RCC 7860 (cell line): Measurements from ENCODE around the gene SDC4.
A peak's percentile ranks its signal among the peaks of the same experiment; 100 is the strongest.

Experiments used
- DNase-seq: peaks from one replicate; pipeline ENCODE4 v3.0.0-alpha.2; 2015; ENCODE audit warnings: low spot score
- FAIRE-seq: peaks from 2 replicates; lab custom pipeline; 2012; peaks lifted over from hg19 to GRCh38; lab: Jason Lieb, UNC

The SDC4 gene, protein sequence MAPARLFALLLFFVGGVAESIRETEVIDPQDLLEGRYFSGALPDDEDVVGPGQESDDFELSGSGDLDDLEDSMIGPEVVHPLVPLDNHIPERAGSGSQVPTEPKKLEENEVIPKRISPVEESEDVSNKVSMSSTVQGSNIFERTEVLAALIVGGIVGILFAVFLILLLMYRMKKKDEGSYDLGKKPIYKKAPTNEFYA

DNA sequence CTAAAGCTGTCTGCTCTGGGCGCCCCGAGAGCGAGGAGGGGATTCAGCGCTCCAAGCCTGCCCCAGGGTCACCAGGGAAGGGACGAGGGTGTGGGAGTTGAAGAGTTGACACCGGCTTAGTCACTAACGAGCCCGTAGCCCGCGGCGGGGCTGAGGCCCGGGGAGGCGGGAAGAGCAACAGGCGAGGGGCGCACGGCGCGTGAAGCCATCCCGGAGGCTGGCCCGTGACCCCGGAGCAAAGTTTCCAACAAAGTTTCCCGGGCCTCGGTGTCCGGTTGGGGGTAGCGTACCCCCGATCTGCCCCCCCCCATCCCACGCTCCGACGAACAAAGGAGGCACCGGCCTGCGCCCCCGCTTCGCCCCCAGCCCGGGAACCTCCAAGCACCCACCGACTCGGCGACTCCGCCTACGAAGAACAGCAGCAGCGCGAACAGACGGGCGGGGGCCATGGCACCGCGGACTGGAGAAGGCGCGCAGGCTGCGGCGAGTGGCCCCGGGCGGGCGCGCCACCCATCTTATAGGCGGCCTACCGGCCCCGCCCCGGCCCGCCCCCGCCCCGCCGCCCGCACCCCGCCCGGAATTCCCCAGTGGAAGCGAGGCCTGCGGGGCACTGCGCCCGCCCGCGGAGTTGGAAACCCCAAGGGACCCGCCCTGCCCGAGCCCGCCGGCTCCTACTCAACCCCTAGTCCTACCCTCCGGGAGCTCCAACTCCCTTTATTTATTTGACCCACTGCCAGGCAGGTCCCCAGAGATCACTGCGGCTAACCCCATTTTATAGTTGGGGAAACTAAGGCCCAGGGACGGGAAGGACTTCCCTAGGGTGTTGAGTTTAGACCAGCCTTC is at the start of gene SDC4:
TSS of gene SDC4 (minus strand) at position 489 of the 843 bp plus-strand sequence. CDS start at position 449, 40 bp downstream.
- FAIRE-seq (no peak), DNase-seq (peak; percentile 61)

DNA sequence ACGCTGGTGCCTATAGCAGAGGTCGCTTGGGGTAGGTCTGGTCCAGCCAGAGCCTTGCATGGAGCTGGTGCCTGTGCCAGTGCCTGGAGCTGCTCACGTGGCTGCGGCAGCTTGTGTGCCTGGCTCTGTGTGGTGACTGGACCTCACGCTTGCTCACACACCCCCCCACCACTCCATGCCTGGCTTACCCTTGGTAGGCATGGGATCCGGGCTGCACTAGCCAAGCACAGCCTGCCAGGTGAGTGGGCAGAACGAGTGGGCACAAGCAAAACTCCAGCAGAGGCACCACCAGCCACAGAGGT is 46.8 kb upstream of the SDC4 start:
- DNase-seq (no peak), FAIRE-seq (no peak)

DNA sequence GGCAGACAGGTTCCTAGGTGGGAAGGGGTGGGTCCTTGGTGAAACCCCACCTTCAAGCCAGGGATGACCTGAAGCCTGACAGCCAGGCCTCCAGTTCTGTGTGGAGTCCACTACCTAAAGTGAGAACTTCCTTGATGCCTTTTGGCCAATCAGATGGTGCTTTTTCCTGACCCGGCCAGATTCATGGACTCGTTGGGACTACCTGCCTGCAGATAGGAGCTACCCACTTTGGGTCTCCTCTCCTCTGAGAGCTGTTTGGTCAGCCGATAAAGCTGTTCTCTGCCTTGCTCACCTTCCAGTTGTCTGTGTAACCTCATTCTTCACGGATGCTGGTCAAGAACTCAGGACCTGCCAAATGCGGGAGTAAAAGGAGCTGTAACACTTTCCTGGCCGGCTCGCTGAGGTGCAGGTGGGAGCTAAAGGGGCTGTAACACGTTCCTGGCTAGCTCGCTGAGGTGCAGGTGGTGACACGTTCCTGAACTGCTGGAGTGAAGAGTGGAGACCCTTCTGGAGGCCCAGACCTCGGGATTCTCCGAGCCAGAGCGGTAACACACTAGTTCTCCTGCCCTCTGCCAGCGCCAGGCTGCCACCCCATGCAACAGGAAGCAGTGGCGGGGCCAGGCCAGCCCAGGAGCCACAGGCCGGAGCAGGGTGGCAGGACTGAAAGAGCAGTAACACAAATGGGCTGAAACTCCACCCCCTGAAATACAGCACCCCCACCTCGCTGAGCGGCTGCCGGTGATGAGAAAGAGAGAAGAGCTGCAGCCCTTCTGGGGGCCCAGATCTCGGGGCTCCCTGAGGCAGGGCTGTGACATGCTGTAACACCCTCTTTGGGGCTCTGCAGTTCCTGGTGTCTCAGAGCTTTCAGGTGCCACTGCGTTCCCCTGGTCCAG is 46.2 kb upstream of the SDC4 start:
- no peak for DNase-seq
- no peak for FAIRE-seq

DNA sequence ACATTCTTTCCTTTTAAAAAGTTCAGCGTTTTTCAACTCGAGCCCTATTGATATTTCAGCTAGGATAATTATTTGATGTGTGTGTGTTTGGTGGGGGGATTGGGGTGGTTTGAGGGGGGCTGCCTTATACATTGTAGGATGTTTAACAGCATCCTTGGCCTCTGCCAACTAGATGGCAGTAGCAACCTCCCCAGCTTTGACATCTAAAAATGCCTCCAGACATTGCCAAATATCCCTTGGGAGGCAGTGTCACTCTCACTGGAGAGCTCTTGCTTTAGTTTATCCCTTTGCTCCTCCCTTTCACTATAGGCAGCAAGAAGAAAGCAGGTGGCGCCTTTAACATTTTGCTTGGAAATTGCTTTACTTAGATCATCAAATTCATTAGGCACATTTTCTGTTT is 44.5 kb upstream of the SDC4 start:
- no peak for FAIRE-seq
- no peak for DNase-seq

DNA sequence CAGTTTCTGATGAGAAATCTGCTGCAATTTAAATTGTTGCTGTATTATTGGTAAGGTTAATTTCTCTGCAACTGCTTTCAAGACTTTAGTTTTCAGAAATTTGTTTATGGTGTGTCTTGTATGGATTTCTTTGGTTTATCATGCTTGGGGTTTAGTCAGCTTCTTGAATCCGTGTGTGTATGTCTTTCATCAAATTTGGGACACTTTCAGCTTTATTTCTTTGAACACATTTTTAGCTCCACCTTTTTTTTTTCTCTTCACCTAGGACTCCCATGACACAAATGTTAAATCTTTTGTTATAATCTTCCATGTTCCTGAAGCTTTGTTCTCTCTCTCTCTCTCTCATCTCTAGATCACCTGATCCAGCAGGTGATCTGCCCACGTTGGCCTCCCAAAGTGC is 43.3 kb upstream of the SDC4 start:
- no peak for FAIRE-seq

DNA sequence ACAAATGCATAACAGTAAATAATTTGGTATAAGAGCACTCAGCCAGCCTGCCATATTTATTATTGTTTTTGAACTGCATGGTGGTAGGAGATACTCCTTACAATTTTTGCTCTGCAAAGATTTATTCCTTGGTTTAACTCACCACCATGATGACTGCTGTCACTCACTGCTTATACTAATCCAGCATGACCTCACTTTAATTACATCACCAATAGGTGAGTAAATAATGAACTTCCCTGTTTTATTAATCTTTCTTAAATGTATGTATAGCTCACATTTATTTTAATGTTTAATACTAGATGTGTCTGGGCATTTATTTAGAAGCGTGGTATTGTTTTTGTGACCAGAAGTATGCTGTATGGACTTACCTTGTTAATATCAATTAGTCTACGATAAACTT is 42.7 kb upstream of the SDC4 start:
- DNase-seq (no peak), FAIRE-seq (no peak)

More for the DNA sequence above, 43.3 kb upstream of the SDC4 start:
- DNase-seq, result no peak

DNA sequence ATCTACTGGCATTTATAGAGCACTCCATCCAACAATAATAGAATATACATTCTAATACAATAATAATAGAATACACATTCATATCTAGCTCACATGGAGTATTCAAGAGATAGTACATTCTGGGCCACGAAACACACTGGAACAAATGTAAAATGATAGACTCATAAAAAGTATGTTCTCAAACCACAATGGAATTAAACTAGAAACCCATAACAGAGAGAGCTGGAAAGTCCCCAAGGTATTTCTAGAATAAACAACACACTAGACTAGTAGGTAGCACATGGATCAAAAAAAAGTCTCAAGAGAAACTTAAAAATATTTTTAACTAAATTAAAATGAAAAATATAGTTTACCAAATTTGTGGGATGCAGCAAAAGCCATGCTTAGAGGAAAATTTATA is 39.0 kb upstream of the SDC4 start:
- FAIRE-seq, result no peak
- DNase-seq, result no peak

DNA sequence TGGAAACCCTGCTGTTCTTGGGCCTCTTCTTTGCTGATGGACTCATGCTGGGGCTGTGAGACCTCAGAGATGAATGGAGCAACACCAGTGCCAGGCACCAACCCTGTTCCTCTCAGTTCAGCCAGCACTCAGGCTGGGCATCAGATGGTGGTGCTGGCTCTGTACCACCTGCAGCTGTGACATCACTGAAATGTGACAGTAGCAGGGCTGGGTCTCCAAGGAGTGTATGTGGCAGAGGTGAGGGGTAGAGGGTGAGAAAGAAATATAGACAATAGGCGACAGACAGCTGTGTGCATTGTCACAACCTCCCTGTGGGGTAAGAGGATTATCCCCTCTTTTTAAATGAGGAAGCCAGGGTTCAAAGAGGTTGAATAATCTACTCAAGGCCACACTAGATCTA is 30.0 kb upstream of the SDC4 start, which contains the start of gene TP53TG5:
TSS of gene TP53TG5 (minus strand) at position 135 of the 400 bp plus-strand sequence. CDS start at position 46, 89 bp downstream.
- no peak for DNase-seq
- FAIRE-seq, result no peak

DNA sequence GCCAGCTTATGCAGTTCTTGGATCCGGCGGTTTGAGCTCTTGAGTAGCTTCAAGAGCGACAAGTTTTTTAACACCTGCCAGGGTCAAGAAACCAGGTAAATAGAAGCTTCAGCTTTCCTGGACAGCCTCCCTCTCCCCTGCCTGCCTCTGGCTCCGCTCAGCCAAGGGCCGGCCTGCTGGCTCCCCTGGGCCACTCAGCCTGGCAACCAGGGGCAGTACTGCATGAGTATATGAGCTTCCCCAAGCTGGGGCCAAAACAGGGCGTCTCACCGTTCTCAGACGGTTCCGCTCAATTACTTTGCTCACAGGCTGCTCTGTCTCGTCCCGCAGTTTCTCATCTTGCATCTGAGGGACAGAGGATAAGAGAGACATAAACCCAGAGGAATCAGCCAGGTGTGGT is 29.0 kb upstream of the SDC4 start:
- no peak for DNase-seq
- no peak for FAIRE-seq

DNA sequence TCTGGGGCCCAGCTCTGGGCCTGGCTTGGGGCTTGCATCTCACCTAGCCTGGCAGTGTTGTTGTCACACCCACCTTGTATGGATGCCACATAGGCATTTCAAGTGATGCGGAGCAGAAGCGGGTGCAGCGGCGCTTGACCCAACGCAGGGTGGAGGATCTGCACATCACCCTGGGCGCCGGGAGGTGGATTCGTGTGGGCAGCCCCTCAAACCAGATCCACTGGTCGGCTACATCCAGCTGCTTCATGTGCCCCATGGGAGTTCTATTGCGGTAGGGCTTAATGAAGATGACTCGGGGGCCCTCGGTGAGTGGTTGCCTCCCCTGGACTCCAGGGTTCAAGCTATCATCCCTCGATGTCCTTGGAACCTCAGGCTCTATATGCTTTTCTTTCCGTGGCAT is 26.7 kb upstream of the SDC4 start:
- FAIRE-seq (no peak), DNase-seq (no peak)

DNA sequence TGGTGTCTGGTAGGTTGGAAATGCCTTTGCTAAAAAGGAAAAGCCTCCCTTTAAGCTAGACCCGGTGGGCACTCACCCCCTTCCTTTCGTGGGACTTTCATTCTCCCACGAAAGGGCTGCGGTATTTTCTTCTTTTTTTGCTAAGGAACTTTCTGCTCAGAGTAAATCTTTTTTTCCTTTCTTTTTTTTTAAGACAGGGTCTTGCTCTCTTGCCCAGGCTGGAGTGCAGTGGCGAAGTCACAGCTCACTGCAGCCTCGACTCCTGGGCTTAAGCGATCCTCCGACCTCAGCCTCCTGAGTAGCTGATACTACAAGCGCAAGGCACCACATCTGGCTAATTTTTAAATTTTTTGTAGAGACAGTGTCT is 25.9 kb upstream of the SDC4 start:
- no peak for FAIRE-seq

DNA sequence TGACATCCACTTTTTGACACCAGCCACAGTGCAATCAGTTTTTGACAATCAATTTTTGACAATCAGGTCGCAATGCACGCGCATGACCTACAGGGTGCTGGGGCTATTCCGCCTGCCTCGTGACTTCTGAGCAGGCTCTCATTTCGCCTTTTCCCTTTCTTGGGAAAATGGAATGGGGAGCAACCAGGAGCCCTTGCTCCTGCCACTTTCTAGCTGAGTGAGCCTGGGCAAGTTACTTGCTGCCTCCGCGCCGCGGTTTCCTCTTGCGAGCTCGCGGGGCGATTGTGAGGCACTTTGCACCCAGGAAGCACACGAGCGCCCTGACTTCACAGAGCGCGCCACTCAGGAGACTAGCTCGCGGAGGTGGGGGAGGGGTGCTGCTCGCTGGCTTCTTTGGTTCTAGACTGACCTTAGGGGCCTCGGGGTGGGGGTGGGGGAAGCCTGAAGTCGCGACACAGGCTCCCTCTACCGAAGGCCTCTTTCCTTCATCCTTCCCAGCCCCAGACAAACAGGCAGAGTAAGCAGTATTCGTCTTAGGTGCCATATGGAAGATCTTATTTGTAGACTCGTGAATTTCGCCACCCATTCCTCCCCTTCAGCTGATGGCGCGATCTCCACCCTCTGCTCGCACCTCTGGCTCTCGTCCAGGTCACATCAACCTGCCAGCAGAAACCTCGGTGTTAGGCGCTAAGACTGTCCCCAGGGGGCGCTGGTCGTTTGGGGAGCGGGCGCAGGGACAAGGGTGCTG is 25.3 kb upstream of the SDC4 start:
- no peak for FAIRE-seq
- peak; percentile 35 for DNase-seq

More for the DNA sequence above, 25.9 kb upstream of the SDC4 start:
- no peak for DNase-seq

DNA sequence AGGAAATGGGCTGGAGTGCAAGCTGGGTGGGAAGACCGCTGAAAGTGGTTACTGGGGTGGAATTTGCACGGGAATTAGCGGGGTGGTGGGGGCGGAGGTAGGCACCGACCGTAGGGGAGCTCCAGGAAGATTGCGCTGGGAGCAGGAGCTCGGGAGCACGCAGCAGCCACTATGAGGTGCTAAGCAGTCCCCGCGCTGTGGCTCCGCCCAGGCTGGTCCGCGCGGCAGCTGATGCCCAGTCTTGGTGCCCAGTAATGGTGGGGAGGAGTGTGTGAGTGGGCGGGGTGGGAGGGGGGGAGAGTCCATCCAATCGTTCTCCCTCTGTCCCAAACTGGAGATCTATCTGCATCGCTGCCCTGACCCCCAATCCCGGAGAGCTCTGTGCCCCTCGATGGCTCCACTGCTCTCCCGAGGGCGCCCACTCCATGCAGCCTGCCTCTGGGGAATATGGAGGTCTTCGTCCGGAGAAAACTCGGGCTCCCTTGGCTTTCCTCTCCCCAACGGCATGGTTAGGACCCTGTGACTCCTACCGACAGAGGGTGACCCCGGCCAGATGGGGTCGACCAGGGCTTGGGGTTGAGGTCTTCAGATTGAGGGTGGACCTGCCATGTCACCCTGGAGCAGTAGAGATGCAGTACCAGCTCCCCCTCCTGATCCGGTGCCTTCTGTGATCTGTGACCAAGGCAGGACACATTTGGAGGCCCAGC is 24.6 kb upstream of the SDC4 start:
- no peak for DNase-seq
- FAIRE-seq, result no peak

DNA sequence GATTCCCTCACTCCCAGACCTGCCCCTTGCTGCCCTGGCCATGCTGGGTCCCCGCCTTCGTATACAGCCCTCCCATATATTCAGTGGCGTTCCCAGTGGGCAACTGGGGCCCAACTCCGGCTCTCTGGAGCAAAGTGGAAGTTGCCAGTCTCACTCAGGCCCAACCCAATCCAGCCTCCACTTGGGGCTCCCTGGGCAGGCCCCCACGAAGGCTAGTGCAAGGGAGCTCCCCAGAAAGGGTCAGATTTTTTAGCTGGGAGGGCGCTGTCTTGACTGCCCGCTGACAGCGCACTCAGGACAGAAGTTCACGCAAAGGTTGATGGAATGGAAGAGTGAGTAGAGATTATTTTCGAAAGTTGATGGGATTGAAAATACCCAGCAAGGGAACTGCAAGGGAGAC is 24.0 kb upstream of the SDC4 start:
- no peak for DNase-seq
- FAIRE-seq, result no peak

DNA sequence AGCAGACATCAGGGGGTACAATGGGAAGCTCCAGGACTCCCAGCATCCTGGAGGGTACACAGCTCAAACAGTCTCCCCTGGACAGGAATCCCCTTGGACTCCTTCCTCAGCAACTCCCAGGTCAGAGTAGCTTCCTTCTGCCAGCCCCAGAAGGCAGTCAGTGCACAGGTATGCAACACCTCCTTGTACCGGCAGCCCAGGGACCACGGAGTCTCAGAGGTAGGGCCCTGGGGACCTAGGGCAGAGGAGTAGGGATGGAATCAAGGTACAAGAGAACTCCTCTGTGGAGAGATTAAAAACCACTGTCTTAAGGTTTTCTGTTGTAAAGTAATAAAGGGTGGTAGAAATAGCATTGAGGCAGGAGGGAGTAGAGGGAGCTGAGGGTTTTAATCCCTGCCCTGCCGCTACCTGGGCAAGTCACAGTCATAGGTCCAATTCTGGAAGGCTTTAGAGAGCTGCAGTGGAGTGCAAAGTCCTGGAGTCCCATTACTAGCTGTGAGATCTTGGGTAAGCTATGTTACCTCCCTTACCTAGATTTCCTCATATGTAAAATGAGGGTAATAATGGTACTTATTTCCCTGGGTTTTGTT is 22.4 kb upstream of the SDC4 start:
- no peak for DNase-seq
- FAIRE-seq, result no peak

DNA sequence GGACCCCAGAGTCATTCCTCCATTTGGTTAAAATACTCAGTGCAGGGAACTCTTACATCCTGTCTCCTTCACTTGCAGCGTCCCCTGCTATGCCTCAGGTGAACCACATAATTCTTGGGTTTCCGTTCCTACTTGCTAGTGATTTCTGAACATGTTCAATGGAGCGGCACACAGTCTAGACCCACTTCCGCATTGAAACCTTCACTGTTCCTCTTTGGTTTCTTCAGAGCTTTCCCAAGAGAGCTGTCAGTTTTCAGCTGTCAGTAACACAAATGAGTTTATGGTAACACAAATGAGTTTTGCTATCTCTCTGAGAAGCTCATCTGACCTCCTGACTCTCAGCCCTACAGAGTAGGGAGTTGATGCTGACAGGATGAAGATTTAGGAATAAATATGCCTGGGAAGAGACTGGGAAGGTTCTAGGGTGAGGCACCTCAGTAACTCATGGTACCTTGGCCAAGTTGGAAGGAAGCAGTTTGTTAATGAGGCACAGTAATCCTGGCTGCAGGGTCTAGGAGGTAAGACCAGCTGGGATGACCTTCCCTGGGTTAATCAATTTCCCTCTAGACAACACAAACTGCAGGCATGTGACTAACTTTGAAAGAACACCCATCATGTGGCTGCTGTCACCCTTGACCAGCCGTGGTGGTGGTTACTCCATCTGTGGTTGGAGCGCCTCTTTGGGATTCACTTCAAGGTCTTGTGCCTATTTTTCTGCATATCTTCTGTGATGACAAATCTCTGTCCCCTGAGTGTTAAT is 20.2 kb upstream of the SDC4 start:
- FAIRE-seq (no peak), DNase-seq (no peak)

DNA sequence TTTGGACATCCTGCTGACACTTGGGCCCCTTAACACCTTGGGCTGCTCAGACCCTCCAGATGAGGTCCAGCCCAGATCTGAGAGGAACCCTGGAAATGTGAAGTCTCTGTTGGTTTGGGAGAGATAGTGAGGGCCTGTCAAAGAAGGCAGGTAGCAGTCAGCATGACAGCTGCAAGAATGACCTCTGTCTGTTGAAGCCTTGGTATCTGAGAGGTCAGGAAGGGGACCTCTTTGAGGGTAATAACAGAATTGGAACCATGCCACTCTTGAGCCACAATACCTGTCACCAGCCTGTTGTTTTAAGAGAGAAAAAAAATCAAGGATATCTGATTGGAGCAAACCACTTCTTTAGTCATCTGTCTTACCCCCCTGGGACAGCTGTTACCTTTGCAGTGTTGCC is 18.9 kb upstream of the SDC4 start:
- no peak for FAIRE-seq

DNA sequence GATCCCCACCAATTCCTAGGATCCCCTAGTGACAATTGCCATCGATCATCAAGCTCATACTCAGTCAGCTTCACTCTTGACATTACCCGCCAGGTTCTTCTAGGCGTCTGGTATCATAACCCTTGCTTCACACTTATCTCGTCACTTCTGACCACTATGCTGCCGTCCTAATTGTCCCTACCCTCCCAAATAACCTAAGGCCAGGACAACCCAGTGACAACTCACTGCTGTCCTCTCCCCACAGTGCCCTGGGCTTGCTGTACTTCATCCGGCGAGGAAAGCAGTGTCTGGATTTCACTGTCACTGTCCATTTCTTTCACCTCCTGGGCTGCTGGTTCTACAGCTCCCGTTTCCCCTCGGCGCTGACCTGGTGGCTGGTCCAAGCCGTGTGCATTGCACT is 18.4 kb upstream of the SDC4 start:
- FAIRE-seq (no peak), DNase-seq (no peak)

More for the DNA sequence above, 18.9 kb upstream of the SDC4 start:
- no peak for DNase-seq

DNA sequence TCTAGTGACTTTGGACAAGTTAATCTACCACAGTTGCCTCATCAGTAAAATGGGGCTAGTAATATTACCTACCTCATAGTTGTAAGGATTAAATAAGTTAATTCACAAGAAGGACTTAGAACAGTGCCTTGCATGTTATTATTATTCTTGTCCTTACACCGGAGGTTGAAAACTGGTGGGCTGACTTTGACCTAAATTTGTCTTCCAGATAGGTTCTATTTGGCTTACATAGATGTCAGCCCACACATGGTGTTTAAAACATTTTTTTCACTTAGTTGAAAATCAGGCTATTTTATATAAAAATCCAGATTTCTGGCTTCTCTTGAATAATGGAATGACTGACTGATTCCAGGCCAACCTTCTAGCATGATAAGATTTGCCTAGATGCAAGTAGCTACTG is 18.0 kb upstream of the SDC4 start:
- no peak for DNase-seq
- no peak for FAIRE-seq
